HepG2 (cell line): ENCODE data around the gene CADM1. TPM values are rescaled to one million over a fixed set of nuclear protein-coding genes. Genes with fewer than 3 reads are reported as not detected.

Source experiments
- ATAC-seq: fragments of 200-7000 bp; cut with Tn5 transposase; 3 replicates; pipeline ENCODE4 v1.9.1; 2020; ENCODE audit warnings: mild to moderate bottlenecking, moderate library complexity
- BruUV-seq: library from RNA; stranded (reverse); fragments of 400-500 nt; replicated peaks from 2 replicates; lab custom pipeline; 2021; lab: Mats Ljungman, UMichigan
- CTCF ChIA-PET: fragments of 300-600 bp; formaldehyde crosslinking; extraction: SDS; loops from one replicate; lab custom pipeline; 2021; ENCODE audit warnings: low total read pairs, inconsistent platforms, low intra/inter-chr PET ratio; lab: Yijun Ruan, JAX
- POLR2A ChIA-PET: fragments of 350-600 bp; sonication (Branson Sonifier 250); formaldehyde crosslinking; loops from one replicate; lab custom pipeline; 2020; ENCODE audit warnings: antibody characterized with exemption, inconsistent platforms; lab: Yijun Ruan, JAX
- DNase-seq: peaks from one replicate; pipeline ENCODE4 v3.0.0-alpha.2; 2015; ENCODE audit warnings: low spot score
- FAIRE-seq: peaks from 3 replicates; lab custom pipeline; 2011; peaks lifted over from hg19 to GRCh38; lab: Jason Lieb, UNC
- H2AFZ ChIP-seq: one replicate; pipeline ENCODE4 v1.6.1; 2011; ENCODE audit warnings: low read length, inconsistent platforms
- H3K27ac ChIP-seq: fragments of 300-600 bp; 3 replicates; pipeline ENCODE4 v1.8.0; 2011; ENCODE audit warnings: mixed run types, mild to moderate bottlenecking, mixed read lengths, low read length, inconsistent platforms; ENCODE audit not compliant: insufficient read depth; ENCODE audit errors: extremely low read length
- H3K27me3 ChIP-seq, 2 experiments: fragments of 200-600 bp in 1 of 2; 2 replicates in 1 of 2; 3 replicates in 1 of 2; pipeline versions ENCODE4 v1.6.0 to v1.8.0; 2011; ENCODE audit warnings: low read length in 2 of 2, mild to moderate bottlenecking in 2 of 2, moderate library complexity in 2 of 2, inconsistent platforms in 1 of 2; ENCODE audit not compliant: insufficient read depth in 2 of 2, control insufficient read depth in 1 of 2
- H3K36me3 ChIP-seq, 2 experiments: fragments of 200-600 bp in 1 of 2; replicated peaks in 1 of 2; 2 replicates in 1 of 2; 3 replicates in 1 of 2; pipeline versions ENCODE4 v1.5.1 to v1.8.0; 2011; ENCODE audit warnings: low read length in 2 of 2, inconsistent platforms in 1 of 2; ENCODE audit not compliant: insufficient read depth in 2 of 2, control insufficient read depth in 1 of 2
- H3K4me1 ChIP-seq: 2 replicates; pipeline ENCODE4 v1.5.1; 2012; ENCODE audit warnings: low read length, inconsistent platforms; ENCODE audit not compliant: insufficient read depth
- H3K4me2 ChIP-seq: 2 replicates; pipeline ENCODE4 v1.6.0; 2011; ENCODE audit warnings: low read depth, low read length, inconsistent platforms
- H3K4me3 ChIP-seq, 3 experiments: fragments of 200-600 bp in 1 of 3; sonication (generic), shearing (Covaris generic) in 1 of 3; replicated peaks in 1 of 3; 2 replicates each; pipeline ENCODE4 v1.5.1; 2011 to 2016; ENCODE audit warnings: low read length in 3 of 3, inconsistent platforms in 2 of 3, low read depth in 2 of 3, mild to moderate bottlenecking in 2 of 3, control low read depth in 1 of 3, mixed read lengths in 1 of 3; ENCODE audit not compliant: insufficient read depth in 1 of 3
- H3K79me2 ChIP-seq: one replicate; pipeline ENCODE4 v1.6.1; 2011; ENCODE audit warnings: low read length, inconsistent platforms; ENCODE audit not compliant: insufficient read depth
- H3K9ac ChIP-seq: 2 replicates; pipeline ENCODE4 v1.6.0; 2011; ENCODE audit warnings: mild to moderate bottlenecking, low read depth, low read length, inconsistent platforms; ENCODE audit not compliant: insufficient read depth
- H3K9me3 ChIP-seq: 2 replicates; pipeline ENCODE4 v1.5.1; 2012; ENCODE audit warnings: mild to moderate bottlenecking, low read length
- H4K20me1 ChIP-seq: 2 replicates; pipeline ENCODE4 v1.6.0; 2011; ENCODE audit warnings: inconsistent platforms, mild to moderate bottlenecking, low read length, moderate library complexity; ENCODE audit not compliant: insufficient read depth
- BCL6 ChIP-seq: IDR thresholded peaks from 2 replicates; pipeline ENCODE4 v1.6.1; 2016; ENCODE audit warnings: missing genetic modification reagents, missing compliant biosample characterization
- CBX5 ChIP-seq: sonication (generic); formaldehyde crosslinking; IDR thresholded peaks from 2 replicates; pipeline ENCODE4 v1.4.0; 2020; ENCODE audit warnings: missing genetic modification reagents, borderline replicate concordance
- E2F2 ChIP-seq: sonication (generic); formaldehyde crosslinking; IDR thresholded peaks from 2 replicates; pipeline ENCODE4 v1.4.0; 2020; ENCODE audit warnings: missing genetic modification reagents, borderline replicate concordance
- FOSL1 ChIP-seq: sonication (generic); formaldehyde crosslinking; IDR thresholded peaks from 2 replicates; pipeline ENCODE4 v1.9.0; 2021; ENCODE audit warnings: missing genetic modification reagents, borderline replicate concordance
- KDM3A ChIP-seq: IDR thresholded peaks from 2 replicates; pipeline ENCODE4 v1.6.1; 2018; ENCODE audit warnings: low read depth, missing compliant biosample characterization
- KDM5A ChIP-seq: fragments of 200-600 bp; sonication (generic); IDR thresholded peaks from 2 replicates; pipeline ENCODE4 v1.7.0; 2018; ENCODE audit warnings: antibody characterized with exemption, mild to moderate bottlenecking, low read length, borderline replicate concordance
- KLF11 ChIP-seq: IDR thresholded peaks from 2 replicates; pipeline ENCODE4 v1.6.1; 2016; ENCODE audit warnings: missing compliant biosample characterization
- MEIS2 ChIP-seq: sonication (generic); formaldehyde crosslinking; IDR thresholded peaks from 2 replicates; pipeline ENCODE4 v1.9.0; 2021; ENCODE audit warnings: mild to moderate bottlenecking, missing genetic modification reagents
- NRL ChIP-seq: sonication (generic); formaldehyde crosslinking; IDR thresholded peaks from 2 replicates; pipeline ENCODE4 v1.5.0; 2020; ENCODE audit warnings: missing genetic modification reagents, mild to moderate bottlenecking, moderate library complexity, borderline replicate concordance
- RORA ChIP-seq: sonication (generic); formaldehyde crosslinking; IDR thresholded peaks from 2 replicates; pipeline ENCODE4 v1.5.0; 2020; ENCODE audit warnings: mild to moderate bottlenecking, missing genetic modification reagents, moderate library complexity
- SATB2 ChIP-seq: sonication (generic); formaldehyde crosslinking; IDR thresholded peaks from 2 replicates; pipeline ENCODE4 v1.5.0; 2020; ENCODE audit warnings: missing genetic modification reagents
- SMAD1 ChIP-seq: sonication (generic); formaldehyde crosslinking; IDR thresholded peaks from 2 replicates; pipeline ENCODE4 v1.4.0; 2020; ENCODE audit warnings: missing genetic modification reagents, low read depth, mild to moderate bottlenecking, borderline replicate concordance
- ZBTB3 ChIP-seq: sonication (generic); formaldehyde crosslinking; IDR thresholded peaks from 2 replicates; pipeline ENCODE4 v1.4.0; 2020; ENCODE audit warnings: low read depth, mild to moderate bottlenecking, moderate library complexity, missing genetic modification reagents, borderline replicate concordance
- ZNF430 ChIP-seq: sonication (generic); formaldehyde crosslinking; IDR thresholded peaks from 2 replicates; pipeline ENCODE4 v1.9.0; 2021; ENCODE audit warnings: mild to moderate bottlenecking, missing genetic modification reagents
- ZNF460 ChIP-seq: sonication (generic); formaldehyde crosslinking; IDR thresholded peaks from 2 replicates; pipeline ENCODE4 v1.5.1; 2020; ENCODE audit warnings: missing genetic modification reagents, mild to moderate bottlenecking, borderline replicate concordance
- ZNF704 ChIP-seq: sonication (generic); formaldehyde crosslinking; IDR thresholded peaks from 2 replicates; pipeline ENCODE4 v1.8.1; 2023; ENCODE audit warnings: mild to moderate bottlenecking, inconsistent platforms, moderate library complexity, missing genetic modification reagents, borderline replicate concordance
- WGBS: methylation state at CpG from one replicate; pipeline ENCODE4 v1.1.6; 2017; ENCODE audit warnings: low lambda C conversion rate; 5-methylcytosine and 5-hydroxymethylcytosine counted together
- in situ Hi-C: cut with HindIII; loops from 2 replicates; pipeline ENCODE4 v1.10.0; 2017; ENCODE audit warnings: low pct_unique_long_range_greater_than_20kb; ENCODE audit not compliant: extremely low pct_ligation_motif_present
- intact Hi-C: fragments of 100-400 bp; cut with micrococcal nuclease; formaldehyde crosslinking; loops from one replicate; pipeline ENCODE4 v1.10.0; 2022; ENCODE audit not compliant: unreplicated experiment
- polyA plus RNA-seq, 8 experiments: library from polyadenylated mRNA; depleted of rRNA in 3 of 8; stranded (reverse) in 7 of 8; unstranded in 1 of 8; fragments of >200 nt; fragmentation: Illumina TruSeq in 4 of 8; extraction: Trizol in 4 of 8; gene quantifications; 2 replicates each; pipeline versions ENCODE4 v1.2.1 to v1.2.3, GENCODE V29; 2011 to 2016; ENCODE audit warnings: low read depth in 4 of 8, missing spikeins in 1 of 8, mixed read lengths in 1 of 8; ENCODE audit not compliant: insufficient read depth in 1 of 8
- total RNA-seq, 5 experiments: library from RNA; depleted of rRNA; stranded (reverse); fragments of >200 nt; fragmentation: Illumina TruSeq; extraction: Trizol; gene quantifications; 2 replicates each; pipeline ENCODE4 v1.2.3, GENCODE V29; 2016; ENCODE audit warnings: low read depth in 1 of 5

CADM1 gene
- total and polyA plus RNA-seq, 2 of the 13 experiments (the other 11 are each of a cell fraction or from before 2014, with no cell fraction given): 71.3 to 122 TPM

- Histone ChIP-seq H3K4me2 (no peak overlapping the region), H3K36me3 (peaks cover 0 to 2% of the 10 kb centered on the region in 2 experiments; a peak in 2 of 5 replicates), H3K9me3 (no peaks in the 10 kb centered on the region), H3K27me3 (no peaks in the 10 kb centered on the region), H4K20me1 (0 out of 2 replicates have a peak, but pooled peaks cover 12% of the 10 kb centered on the region), H2AFZ (no peak overlapping the region), H3K9ac (no peak overlapping the region), H3K4me1 (peaks cover 41% of the 10 kb centered on the region), H3K27ac (peak overlapping the region; percentile 9), H3K79me2 (peaks cover 68% of the 10 kb centered on the region), H3K4me3 (no peak overlapping the region)
- ATAC-seq (0 out of 3 replicates have a peak, but pooled peaks have one; percentile 31), DNase-seq (no peak), FAIRE-seq (no peak)
- intact Hi-C loops (no loop called here), in situ Hi-C loops (no loop called here)
- ChIA-PET POLR2A (no interaction called here), CTCF (no interaction called here)
- no peak for TF ChIP-seq NRL (CRISPR knock-in tag)
- TF ChIP-seq RORA: no peak
- TF ChIP-seq BCL6 (CRISPR knock-in tag): no peak
- TF ChIP-seq SATB2 (CRISPR knock-in tag): no peak
- no peak for TF ChIP-seq ZBTB3
- TF ChIP-seq MEIS2 (CRISPR knock-in tag): no peak
- no peak for TF ChIP-seq KDM5A
- TF ChIP-seq ZNF430 (CRISPR knock-in tag): no peak
- no peak for TF ChIP-seq SMAD1 (CRISPR knock-in tag)
- no peak for TF ChIP-seq KDM3A (CRISPR knock-in tag)
- no peak for TF ChIP-seq FOSL1 (CRISPR knock-in tag)
- TF ChIP-seq ZNF460: no peak
- TF ChIP-seq CBX5: no peak
- no peak for TF ChIP-seq ZNF704
- no peak for TF ChIP-seq E2F2 (CRISPR knock-in tag)
- no peak for TF ChIP-seq KLF11 (CRISPR knock-in tag)
- BruUV-seq: no TSS peak
- WGBS: 96% methylated on average over 7 of the region's 7 CpGs
Observed at GRCh38 chr11:115476463-115477286, 27.5 kb downstream of the CADM1 start.
